SK-N-SH treated with all-trans-retinoic acid at 6 μM for 48 hours (cell line): ENCODE data around the gene CREBRF.
"Not testable (repeated sequence)": the region's sequence is repeated elsewhere in the genome, so short reads cannot be mapped to it uniquely, and the experiment has no call there.

Experiments
- OSR1 ChIP-seq: fragments of 250-450 bp; sonication (Bioruptor Pico); IDR thresholded peaks from 2 replicates; pipeline ENCODE4 v1.8.0; 2022; ENCODE audit warnings: moderate library complexity, mild to moderate bottlenecking, inconsistent platforms
- PPARA ChIP-seq: fragments of 250-450 bp; sonication (Bioruptor Pico); IDR thresholded peaks from 2 replicates; pipeline ENCODE4 v1.5.0; 2020; ENCODE audit warnings: mild to moderate bottlenecking, borderline replicate concordance
- RARB ChIP-seq: fragments of 250-450 bp; sonication (Bioruptor Pico); IDR thresholded peaks from 2 replicates; pipeline ENCODE4 v1.8.0; 2021; ENCODE audit warnings: mild to moderate bottlenecking, moderate library complexity
- TCF4 ChIP-seq: fragments of 250-450 bp; sonication (Bioruptor Pico); IDR thresholded peaks from 2 replicates; pipeline ENCODE4 v1.8.0; 2021; ENCODE audit warnings: mild to moderate bottlenecking, moderate library complexity, borderline replicate concordance
- TOX ChIP-seq: fragments of 250-450 bp; sonication (Bioruptor Pico); IDR thresholded peaks from 2 replicates; pipeline ENCODE4 v1.8.0; 2021; ENCODE audit warnings: mild to moderate bottlenecking, moderate library complexity, borderline replicate concordance
- ZFP3 ChIP-seq: fragments of 250-450 bp; sonication (Bioruptor Pico); IDR thresholded peaks from 2 replicates; pipeline ENCODE4 v1.5.0; 2020; ENCODE audit warnings: mild to moderate bottlenecking, moderate library complexity
- ZFP30 ChIP-seq: fragments of 450-650 bp; formaldehyde crosslinking; IDR thresholded peaks from 2 replicates; pipeline ENCODE4 v1.5.0; 2022; ENCODE audit warnings: mild to moderate bottlenecking, moderate library complexity
- ZNF565 ChIP-seq: fragments of 450-650 bp; formaldehyde crosslinking; conservative IDR thresholded peaks from 2 replicates; pipeline ENCODE4 v1.5.0; 2020; ENCODE audit warnings: low read depth, mild to moderate bottlenecking, moderate library complexity
- ZNF70 ChIP-seq: fragments of 450-650 bp; formaldehyde crosslinking; IDR thresholded peaks from 2 replicates; pipeline ENCODE4 v1.5.0; 2020; ENCODE audit warnings: mild to moderate bottlenecking, moderate library complexity
- TF ChIP-seq, protein P1 (sequence below): fragments of 250-450 bp; sonication (Bioruptor Pico); IDR thresholded peaks from 2 replicates; pipeline ENCODE4 v1.8.0; 2020; ENCODE audit warnings: mild to moderate bottlenecking, moderate library complexity, borderline replicate concordance
- TF ChIP-seq, protein P2 (sequence below): fragments of 250-450 bp; sonication (Bioruptor Pico); IDR thresholded peaks from 2 replicates; pipeline ENCODE4 v1.5.1; 2020; ENCODE audit warnings: low read depth, mild to moderate bottlenecking, moderate library complexity

- TF ChIP-seq ZFP30 (CRISPR knock-in tag); ZNF565; TCF4 (CRISPR knock-in tag); TOX (CRISPR knock-in tag); PPARA (CRISPR knock-in tag); OSR1 (CRISPR knock-in tag); RARB (CRISPR knock-in tag); ZFP3; ZNF70: not testable (repeated sequence)
- TF ChIP-seq, protein P1, sequence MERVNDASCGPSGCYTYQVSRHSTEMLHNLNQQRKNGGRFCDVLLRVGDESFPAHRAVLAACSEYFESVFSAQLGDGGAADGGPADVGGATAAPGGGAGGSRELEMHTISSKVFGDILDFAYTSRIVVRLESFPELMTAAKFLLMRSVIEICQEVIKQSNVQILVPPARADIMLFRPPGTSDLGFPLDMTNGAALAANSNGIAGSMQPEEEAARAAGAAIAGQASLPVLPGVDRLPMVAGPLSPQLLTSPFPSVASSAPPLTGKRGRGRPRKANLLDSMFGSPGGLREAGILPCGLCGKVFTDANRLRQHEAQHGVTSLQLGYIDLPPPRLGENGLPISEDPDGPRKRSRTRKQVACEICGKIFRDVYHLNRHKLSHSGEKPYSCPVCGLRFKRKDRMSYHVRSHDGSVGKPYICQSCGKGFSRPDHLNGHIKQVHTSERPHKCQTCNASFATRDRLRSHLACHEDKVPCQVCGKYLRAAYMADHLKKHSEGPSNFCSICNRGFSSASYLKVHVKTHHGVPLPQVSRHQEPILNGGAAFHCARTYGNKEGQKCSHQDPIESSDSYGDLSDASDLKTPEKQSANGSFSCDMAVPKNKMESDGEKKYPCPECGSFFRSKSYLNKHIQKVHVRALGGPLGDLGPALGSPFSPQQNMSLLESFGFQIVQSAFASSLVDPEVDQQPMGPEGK (CRISPR knock-in tag), result not testable (repeated sequence)
- TF ChIP-seq, protein P2, sequence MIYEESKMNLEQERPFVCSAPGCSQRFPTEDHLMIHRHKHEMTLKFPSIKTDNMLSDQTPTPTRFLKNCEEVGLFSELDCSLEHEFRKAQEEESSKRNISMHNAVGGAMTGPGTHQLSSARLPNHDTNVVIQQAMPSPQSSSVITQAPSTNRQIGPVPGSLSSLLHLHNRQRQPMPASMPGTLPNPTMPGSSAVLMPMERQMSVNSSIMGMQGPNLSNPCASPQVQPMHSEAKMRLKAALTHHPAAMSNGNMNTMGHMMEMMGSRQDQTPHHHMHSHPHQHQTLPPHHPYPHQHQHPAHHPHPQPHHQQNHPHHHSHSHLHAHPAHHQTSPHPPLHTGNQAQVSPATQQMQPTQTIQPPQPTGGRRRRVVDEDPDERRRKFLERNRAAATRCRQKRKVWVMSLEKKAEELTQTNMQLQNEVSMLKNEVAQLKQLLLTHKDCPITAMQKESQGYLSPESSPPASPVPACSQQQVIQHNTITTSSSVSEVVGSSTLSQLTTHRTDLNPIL, result not testable (repeated sequence)
These were observed 8.9 kb upstream of the CREBRF start for GRCh38 chr5:173047096-173047837.
